Measurements from ENCODE around the gene GNG14. TPM values are rescaled to one million over a fixed set of nuclear protein-coding genes. Genes with fewer than 3 reads are reported as not detected.
"Not testable (repeated sequence)": the region's sequence is repeated elsewhere in the genome, so short reads cannot be mapped to it uniquely, and the experiment has no call there.

The GNG14 gene
- total and polyA plus RNA-seq, 2 donors (not counting 1 experiment from before 2014, with no cell fraction given), result not detected

- ATAC-seq (ENCODE audit: low read depth) (no peak), DNase-seq (peak; percentile 23)
- intact Hi-C loops (cut with micrococcal nuclease), result loop anchor here (1.0 kb wide), 2 partner anchors 113 to 170 kb away; no protein-coding TSS in a partner anchor
- Histone ChIP-seq H3K4me1 (ENCODE audit: control insufficient read depth in 2 of 2, insufficient read depth in 2 of 2, low read length in 2 of 2) (peaks cover 9 to 18% of the 10 kb centered on the region in 2 donors), H2AFZ (ENCODE audit: insufficient read depth, low read depth, low read length, poor library complexity, severe bottlenecking) (no peak overlapping the region), H4K20me1 (ENCODE audit: control insufficient read depth, insufficient read depth, low read length, poor library complexity, severe bottlenecking) (peaks cover 61% of the 10 kb centered on the region), H3K4me3 (ENCODE audit: control extremely low read depth in 1 of 5, extremely low read depth in 1 of 5, insufficient read depth in 1 of 5, low read depth in 2 of 5, low read length in 4 of 5) (no peak overlapping the region), H3K27me3 (replicated peaks in 1 of 4; ENCODE audit: control extremely low read depth in 1 of 4, control insufficient read depth in 3 of 4, insufficient read depth in 4 of 4, low read length in 3 of 4) (no peaks in the 10 kb centered on the region), H3K36me3 (replicated peaks in 1 of 2; ENCODE audit: control extremely low read depth in 1 of 2, control insufficient read depth in 1 of 2, extremely low read depth in 1 of 2, insufficient read depth in 2 of 2, low read length in 1 of 2) (peaks cover 6 to 64% of the 10 kb centered on the region in 2 experiments), H3K27ac (ENCODE audit: low read length in 2 of 2) (no peak overlapping the region), H3K4me2 (replicated peaks; ENCODE audit: low read depth, low read length, poor library complexity, severe bottlenecking) (peak overlapping the region; percentile 11), H3K79me2 (ENCODE audit: control insufficient read depth, insufficient read depth, low read length) (peaks cover 57% of the 10 kb centered on the region), H3K9ac (ENCODE audit: low read length) (no peak overlapping the region), H3K9me3 (ENCODE audit: control extremely low read depth in 1 of 3, control insufficient read depth in 2 of 3, insufficient read depth in 1 of 3, low read length in 2 of 3) (no peaks in the 10 kb centered on the region)
- H3K9me3 Mint-ChIP-seq (ENCODE audit: insufficient read depth), result no peaks in the 10 kb centered on the region
- no peak overlapping the region for H3K27ac Mint-ChIP-seq
- TF ChIP-seq CTCF (IDR thresholded peaks at IDR 0.05) (no peak), EZH2 (IDR thresholded peaks at IDR 0.05; ENCODE audit: borderline replicate concordance, insufficient read depth, low read depth, low read length, poor library complexity, severe bottlenecking) (no peak)
- H3K4me3 Mint-ChIP-seq, result no peak overlapping the region
- CTCF ChIA-PET, result interaction anchor here (0.5 to 4.6 kb wide), 19 partner anchors 8 to 244 kb away, joined by 3 to 30 read pairs (median 4); partner anchors contain the start of genes FBXW9, MAN2B1 and WDR83
- over 99% methylated on average over 9 of the region's 12 CpGs for WGBS (ENCODE audit: insufficient coverage)
- H3K4me1 Mint-ChIP-seq, result peaks cover 28% of the 10 kb centered on the region
- POLR2A ChIA-PET, result interaction anchor here (0.8 kb wide), 1 partner anchor 19 kb away, joined by 3 read pairs; the partner anchor contains the start of gene FBXW9
- no peaks in the 10 kb centered on the region for H3K27me3 Mint-ChIP-seq
Measured at GRCh38 chr19:12676928-12677327, 10.9 kb upstream of the GNG14 start.

- peaks cover 6 to 57% of the 10 kb centered on the region in 2 experiments for H3K36me3 ChIP-seq (replicated peaks in 1 of 2; ENCODE audit: control extremely low read depth in 1 of 2, control insufficient read depth in 1 of 2, extremely low read depth in 1 of 2, insufficient read depth in 2 of 2, low read length in 1 of 2)
- intact Hi-C loops (cut with micrococcal nuclease); ATAC-seq (ENCODE audit: low read depth): not testable (repeated sequence)
Measured at GRCh38 chr19:12678039-12678438, 9.8 kb upstream of the GNG14 start.

More at GRCh38 chr19:12678039-12678438, 9.8 kb upstream of the GNG14 start:
- not testable (repeated sequence) for H3K27ac ChIP-seq (ENCODE audit: low read length in 2 of 2); H3K4me2 ChIP-seq (replicated peaks; ENCODE audit: low read depth, low read length, poor library complexity, severe bottlenecking); DNase-seq; H3K4me3 Mint-ChIP-seq; H3K4me3 ChIP-seq (ENCODE audit: control extremely low read depth in 1 of 5, extremely low read depth in 1 of 5, insufficient read depth in 1 of 5, low read depth in 2 of 5, low read length in 4 of 5); H2AFZ ChIP-seq (ENCODE audit: insufficient read depth, low read depth, low read length, poor library complexity, severe bottlenecking); H3K27me3 Mint-ChIP-seq; H3K9ac ChIP-seq (ENCODE audit: low read length); H3K9me3 ChIP-seq (ENCODE audit: control extremely low read depth in 1 of 3, control insufficient read depth in 2 of 3, insufficient read depth in 1 of 3, low read length in 2 of 3); H3K9me3 Mint-ChIP-seq (ENCODE audit: insufficient read depth); H3K27ac Mint-ChIP-seq; H3K27me3 ChIP-seq (replicated peaks in 1 of 4; ENCODE audit: control extremely low read depth in 1 of 4, control insufficient read depth in 3 of 4, insufficient read depth in 4 of 4, low read length in 3 of 4)
- Histone ChIP-seq H3K4me1 (ENCODE audit: control insufficient read depth in 2 of 2, insufficient read depth in 2 of 2, low read length in 2 of 2) (peaks cover 9 to 18% of the 10 kb centered on the region in 2 donors), H4K20me1 (ENCODE audit: control insufficient read depth, insufficient read depth, low read length, poor library complexity, severe bottlenecking) (peaks cover 52% of the 10 kb centered on the region), H3K79me2 (ENCODE audit: control insufficient read depth, insufficient read depth, low read length) (peaks cover 51% of the 10 kb centered on the region)
- POLR2A ChIA-PET, result interaction anchor here (0.7 to 1.2 kb wide), 2 partner anchors 106 to 181 kb away, joined by 3 read pairs; no protein-coding TSS in a partner anchor
- 97% methylated on average over 5 of the region's 5 CpGs for WGBS (ENCODE audit: insufficient coverage)
- CTCF ChIA-PET, result interaction anchor here (0.6 to 4.6 kb wide), 14 partner anchors 9 to 807 kb away, joined by 3 to 30 read pairs (median 8); partner anchors contain the start of genes FBXW9, MAN2B1, TNPO2 and WDR83
- H3K4me1 Mint-ChIP-seq, result peaks cover 26% of the 10 kb centered on the region

Measured in B cell (primary cell).